CD4-positive, alpha-beta T cell treated with Interferon gamma for 1 hour (primary cell): ENCODE measurements around the gene SEL1L3.

Source experiments
- DNase-seq: peaks from one replicate; pipeline ENCODE4 v3.0.0-alpha.2; 2020

The SEL1L3 gene

GRCh38 chr4:25727711-25728493 lies 134.9 kb downstream of the SEL1L3 start:
- DNase-seq: no peak

- no peak for DNase-seq
Measured at GRCh38 chr4:25725870-25726269, 136.9 kb downstream of the SEL1L3 start.

GRCh38 chr4:25723409-25723808 lies 139.4 kb downstream of the SEL1L3 start:
- no peak for DNase-seq

GRCh38 chr4:25722964-25723363 lies 139.8 kb downstream of the SEL1L3 start:
- no peak for DNase-seq

GRCh38 chr4:25713812-25714211 lies 149.0 kb downstream of the SEL1L3 start:
- no peak for DNase-seq

- DNase-seq: no peak
Measured at GRCh38 chr4:25712611-25713010, 150.2 kb downstream of the SEL1L3 start.

DNA sequence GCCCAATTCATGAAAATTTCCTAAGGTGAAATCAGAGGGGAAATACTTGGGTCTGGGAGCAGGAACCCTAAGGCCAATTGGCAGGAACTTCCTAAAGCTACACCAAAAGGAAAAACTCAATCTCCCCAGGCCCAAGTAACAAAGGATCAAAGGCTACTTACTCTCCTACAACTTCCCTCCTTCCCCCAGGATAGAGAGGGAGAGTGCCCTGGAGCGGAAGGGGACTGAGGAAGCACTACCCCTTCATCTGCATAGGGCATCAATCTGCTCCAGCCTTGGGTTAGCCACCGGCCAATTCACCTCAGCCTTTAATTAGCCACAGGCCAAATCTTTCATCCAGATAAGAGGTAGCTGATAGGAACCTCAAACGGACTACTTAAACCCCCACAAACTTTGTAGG lies 152.2 kb downstream of the SEL1L3 start:
- DNase-seq: no peak

DNA sequence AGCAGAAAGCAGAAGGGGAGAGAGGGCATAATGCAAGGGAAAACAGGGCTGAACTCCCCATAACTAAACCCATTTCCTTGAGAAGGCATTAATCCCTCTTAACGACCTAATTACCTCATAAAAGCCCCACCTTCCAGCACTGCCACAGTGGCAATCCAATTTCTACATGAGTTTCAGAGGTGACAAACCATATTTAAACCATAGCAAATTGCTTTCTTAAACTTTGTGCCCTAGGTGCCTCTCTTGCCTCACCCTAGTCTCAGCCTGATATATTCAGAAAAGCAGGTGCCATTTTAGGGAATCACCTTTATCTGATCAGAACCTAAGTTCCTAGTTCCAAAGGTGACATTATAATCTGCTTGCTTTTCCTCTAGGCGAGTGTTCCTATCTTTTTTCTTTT lies 158.3 kb downstream of the SEL1L3 start:
- DNase-seq: no peak

GRCh38 chr4:25703731-25704388 lies 158.9 kb downstream of the SEL1L3 start:
- no peak for DNase-seq

- DNase-seq: no peak
Measured at GRCh38 chr4:25702848-25703247, 159.9 kb downstream of the SEL1L3 start.

- DNase-seq: no peak
Measured at GRCh38 chr4:25700661-25701060, 162.1 kb downstream of the SEL1L3 start.

- no peak for DNase-seq
Measured at GRCh38 chr4:25697516-25697915, 165.3 kb downstream of the SEL1L3 start.
